Ramos (cell line): ENCODE measurements around the gene DTX4.

Experiments used
- in situ Hi-C: fragments of 300-500 bp; cut with MboI; formaldehyde crosslinking; loops from one replicate; pipeline ENCODE4 v1.14.3; 2022; ENCODE audit warnings: low sequenced_read_pairs; ENCODE audit not compliant: unreplicated experiment

The DTX4 gene

GRCh38 chr11:59172345-59173079 lies 580 bp downstream of the DTX4 start:
- in situ Hi-C loops, result loop anchor here (5.0 kb wide), 1 partner anchor 260 kb away; no protein-coding TSS in a partner anchor

- in situ Hi-C loops, result loop anchor here (5.0 kb wide), 1 partner anchor 259 kb away; no protein-coding TSS in a partner anchor
These were observed 1.4 kb downstream of the DTX4 start for GRCh38 chr11:59173080-59173963.

DNA sequence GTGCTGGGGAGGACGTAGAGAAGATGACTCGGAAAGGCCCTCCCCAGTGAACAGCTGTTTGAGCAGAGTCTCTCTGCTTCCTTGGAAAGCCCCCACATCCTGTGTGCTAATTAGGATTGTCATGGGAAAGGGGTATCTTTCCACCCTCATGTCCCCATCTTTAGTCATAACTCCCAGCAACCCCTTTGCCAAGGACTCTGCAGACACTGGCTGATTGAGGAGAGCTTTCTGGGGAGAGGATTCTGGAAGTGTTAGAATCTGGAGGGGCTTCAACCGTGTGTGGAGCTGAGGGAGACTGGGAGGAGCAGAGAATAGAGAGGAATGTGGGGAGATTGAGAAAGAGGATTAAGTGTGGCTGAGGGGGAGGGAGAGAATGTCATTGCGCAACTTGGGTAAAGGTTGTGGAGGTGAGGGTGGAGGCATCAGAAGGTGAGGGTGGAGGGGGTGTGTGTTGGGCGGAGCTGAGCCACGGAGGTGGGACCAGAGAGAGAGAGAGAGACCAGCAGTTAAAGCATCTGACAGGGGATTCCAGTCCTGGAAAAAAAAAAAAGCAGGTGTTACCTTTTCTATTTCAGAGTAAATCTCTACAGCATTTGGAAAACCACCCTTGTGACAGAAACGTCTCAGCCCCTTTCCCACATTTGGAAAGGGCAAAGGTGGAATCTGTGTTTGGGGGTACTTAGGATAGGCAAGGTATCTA lies 2.2 kb downstream of the DTX4 start:
- in situ Hi-C loops, result loop anchor here (5.0 kb wide), 1 partner anchor 258 kb away; no protein-coding TSS in a partner anchor

DNA sequence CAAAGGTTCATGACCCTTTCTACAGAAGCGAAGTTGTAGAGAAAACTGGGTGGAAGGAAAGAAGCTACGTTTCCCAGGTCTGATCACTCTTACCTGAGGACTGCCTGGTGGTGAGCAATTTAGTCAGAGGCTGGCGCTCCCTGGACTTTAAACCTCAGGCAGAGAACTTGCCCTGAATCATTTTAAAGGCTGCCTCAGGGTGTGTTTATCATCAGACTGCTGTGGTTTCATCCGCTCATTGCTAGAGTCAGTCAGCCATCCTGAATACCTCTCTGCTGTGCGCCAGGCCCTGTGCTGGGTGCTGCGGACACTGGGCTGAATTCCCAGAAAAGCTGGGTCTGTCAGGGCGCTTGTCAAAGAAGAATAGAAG lies 2.7 kb downstream of the DTX4 start:
- in situ Hi-C loops, result loop anchor here (5.0 kb wide), 1 partner anchor 258 kb away; no protein-coding TSS in a partner anchor

DNA sequence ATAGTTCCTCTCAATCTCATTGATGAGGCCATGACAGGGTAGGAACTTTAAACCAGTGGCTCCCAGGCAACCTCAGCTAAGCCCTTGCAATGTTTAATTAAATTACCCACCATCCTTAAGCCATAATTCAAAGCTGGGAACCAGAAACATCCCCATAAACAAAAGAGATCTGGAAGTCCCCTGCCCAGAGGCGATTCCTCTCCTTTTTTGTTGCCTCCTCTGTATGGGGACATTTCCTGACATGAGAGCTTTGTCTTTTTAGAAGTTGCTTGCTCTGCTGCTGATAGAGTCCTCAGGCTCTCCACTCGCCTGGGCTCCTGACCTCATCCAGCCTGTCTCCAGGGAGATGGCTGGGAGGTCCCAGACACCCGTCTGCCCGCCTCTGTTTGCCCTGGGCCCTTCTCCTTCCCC lies 3.2 kb downstream of the DTX4 start:
- in situ Hi-C loops, result no loop called here

- in situ Hi-C loops, result no loop called here
These were observed 4.4 kb downstream of the DTX4 start for GRCh38 chr11:59176330-59176729.

GRCh38 chr11:59178402-59178801 lies 6.5 kb downstream of the DTX4 start:
- in situ Hi-C loops, result no loop called here

GRCh38 chr11:59179121-59179520 lies 7.2 kb downstream of the DTX4 start:
- in situ Hi-C loops, result no loop called here

DNA sequence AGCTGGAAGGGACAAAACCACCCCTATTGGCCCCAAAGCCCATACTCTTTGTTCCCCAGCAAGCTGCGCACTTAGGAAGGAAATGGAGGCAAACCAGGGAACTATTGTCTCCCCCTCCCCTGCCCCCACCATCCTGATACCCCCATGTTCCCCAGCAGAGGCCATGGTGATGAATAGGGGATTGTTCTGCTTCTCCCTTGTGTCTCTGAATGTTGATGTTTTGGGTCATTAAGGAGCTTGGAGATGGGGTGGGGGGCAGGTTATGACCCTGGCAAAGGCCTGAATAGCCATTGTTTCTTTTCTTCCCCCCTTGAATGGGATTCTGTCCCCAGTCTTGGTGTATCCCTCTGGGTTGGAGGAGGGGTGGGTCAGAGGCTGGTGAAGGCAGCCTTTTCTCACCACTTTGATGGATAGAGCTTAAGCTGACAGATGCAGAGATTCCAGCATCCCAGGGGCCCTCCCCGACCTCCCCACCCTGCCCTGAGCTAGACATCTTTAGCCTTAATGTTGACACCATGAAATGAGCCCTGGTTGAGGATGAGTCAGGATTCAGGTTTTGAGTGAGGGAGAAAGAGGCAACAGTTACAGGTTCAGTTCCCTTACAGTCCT lies 8.3 kb downstream of the DTX4 start:
- in situ Hi-C loops, result no loop called here

- in situ Hi-C loops, result no loop called here
These were observed 9.0 kb downstream of the DTX4 start for GRCh38 chr11:59180907-59181306.

DNA sequence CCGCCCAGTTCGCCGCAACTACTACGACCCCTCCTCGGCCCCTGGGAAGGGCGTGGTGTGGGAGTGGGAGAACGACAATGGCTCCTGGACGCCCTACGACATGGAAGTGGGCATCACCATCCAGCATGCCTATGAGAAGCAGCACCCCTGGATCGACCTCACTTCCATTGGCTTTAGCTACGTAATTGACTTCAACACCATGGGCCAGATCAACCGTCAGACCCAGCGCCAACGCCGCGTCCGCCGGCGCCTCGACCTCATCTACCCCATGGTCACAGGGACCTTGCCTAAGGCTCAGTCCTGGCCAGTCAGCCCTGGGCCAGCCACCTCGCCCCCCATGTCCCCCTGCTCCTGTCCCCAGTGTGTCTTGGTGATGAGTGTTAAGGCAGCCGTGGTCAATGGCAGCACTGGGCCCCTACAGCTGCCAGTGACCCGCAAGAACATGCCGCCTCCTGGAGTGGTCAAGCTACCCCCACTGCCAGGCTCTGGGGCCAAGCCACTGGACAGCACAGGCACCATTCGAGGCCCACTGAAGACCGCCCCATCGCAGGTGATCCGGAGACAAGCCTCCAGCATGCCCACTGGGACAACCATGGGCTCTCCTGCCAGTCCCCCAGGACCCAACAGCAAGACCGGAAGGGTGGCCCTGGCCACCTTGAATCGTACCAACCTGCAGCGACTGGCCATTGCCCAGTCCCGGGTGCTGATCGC lies 10.0 kb downstream of the DTX4 start:
- in situ Hi-C loops, result no loop called here

DNA sequence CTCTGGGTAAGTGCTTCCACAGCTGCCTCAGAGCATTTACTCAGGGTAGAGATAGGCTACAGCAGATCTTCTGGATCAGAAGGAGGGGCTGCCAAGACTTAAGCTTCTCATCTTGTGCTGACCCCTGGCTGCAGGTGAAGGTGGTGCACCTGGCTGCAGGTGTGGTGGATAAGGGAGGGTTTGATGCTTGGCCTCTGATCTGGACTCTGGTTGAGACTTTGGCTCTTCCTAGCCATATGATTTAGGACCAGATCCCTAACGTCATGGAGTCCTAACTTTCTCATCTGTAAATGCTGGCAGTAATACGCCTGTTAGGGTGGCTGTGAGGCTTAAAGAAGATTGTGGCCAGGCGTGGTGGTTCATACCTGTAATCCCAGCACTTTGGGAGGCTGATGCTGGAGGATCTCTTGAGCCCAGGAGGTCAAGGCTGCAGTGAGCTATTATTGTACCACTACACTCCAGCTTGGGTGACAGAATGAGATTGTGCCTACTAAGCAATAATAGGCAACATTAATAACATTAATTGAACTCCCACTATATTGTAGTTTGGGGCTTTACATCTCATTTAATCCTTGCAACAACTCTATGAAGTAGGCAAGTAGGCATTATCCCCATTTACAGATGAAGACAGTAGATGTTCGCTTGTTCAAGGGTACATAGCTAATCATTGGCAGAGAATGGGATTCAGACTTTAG lies 10.7 kb downstream of the DTX4 start:
- in situ Hi-C loops, result no loop called here

DNA sequence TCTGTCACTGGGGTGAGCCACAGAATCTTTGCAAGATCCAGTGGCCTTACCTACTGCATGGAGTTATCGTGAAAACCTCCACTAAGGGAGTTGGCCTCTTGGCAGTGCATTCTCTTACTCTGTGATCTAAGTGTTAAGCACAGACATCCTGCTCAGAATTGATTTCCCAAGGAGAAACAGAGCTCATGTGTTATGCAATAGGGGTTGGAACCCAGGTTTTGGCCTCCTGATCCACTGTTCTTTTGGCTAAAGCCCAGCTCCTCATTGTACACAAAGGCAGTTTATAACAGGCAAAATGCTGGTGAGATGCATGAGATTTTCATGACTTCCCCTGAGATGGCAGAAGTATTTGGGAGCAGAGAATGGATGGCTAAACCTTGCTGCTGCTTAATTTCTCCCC lies 11.8 kb downstream of the DTX4 start:
- in situ Hi-C loops, result no loop called here

- in situ Hi-C loops, result no loop called here
These were observed 12.9 kb downstream of the DTX4 start for GRCh38 chr11:59184691-59185339.

DNA sequence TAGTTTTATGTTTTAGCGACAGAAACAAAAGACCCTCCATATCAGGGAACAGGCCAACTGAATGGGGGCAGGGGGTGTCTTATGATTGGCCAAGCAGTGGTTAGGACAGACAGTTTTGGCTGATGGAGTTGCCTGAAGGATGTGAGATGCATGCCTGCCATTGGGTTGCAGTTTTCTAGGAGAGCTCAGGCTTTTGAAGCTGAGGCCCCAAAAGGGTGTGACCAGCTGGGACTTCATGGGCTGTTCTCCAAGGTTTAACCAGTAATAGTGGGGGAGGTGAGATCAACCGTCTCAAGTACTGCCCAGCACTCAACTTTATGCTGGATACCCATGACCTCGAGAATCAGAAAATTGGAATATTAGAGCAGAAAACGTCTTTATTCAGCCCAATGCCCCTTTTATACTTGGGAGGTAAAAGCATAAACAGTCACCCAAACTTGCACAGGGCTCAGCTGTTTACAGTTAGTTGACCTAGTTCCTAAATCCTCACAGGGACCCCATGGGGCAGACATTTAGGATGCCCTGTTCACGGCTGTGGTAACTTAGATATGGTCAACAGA lies 13.5 kb downstream of the DTX4 start:
- in situ Hi-C loops, result no loop called here

- in situ Hi-C loops, result no loop called here
These were observed 14.2 kb downstream of the DTX4 start for GRCh38 chr11:59186130-59186594.

- in situ Hi-C loops, result no loop called here
These were observed 15.1 kb downstream of the DTX4 start for GRCh38 chr11:59187035-59187434.

DNA sequence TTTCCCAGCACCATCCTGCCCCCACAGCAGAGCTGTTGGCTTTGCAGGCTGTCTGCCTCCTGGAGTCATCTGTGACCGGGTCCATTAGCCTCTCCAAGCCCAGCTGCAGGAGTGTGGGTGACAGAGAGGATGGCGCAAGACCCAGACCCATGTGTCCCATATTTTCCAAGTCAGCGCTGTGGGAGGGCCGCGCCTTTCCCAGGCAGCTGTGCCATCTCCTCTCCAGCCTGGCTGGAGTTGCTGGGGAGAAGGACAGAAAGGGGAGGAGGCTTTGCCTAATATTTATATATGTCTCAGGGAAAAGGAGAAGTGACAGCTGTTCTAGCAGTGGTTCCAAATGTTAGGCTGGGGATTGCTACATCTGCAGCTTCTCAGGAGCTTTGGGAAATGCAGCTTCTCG lies 15.7 kb downstream of the DTX4 start:
- in situ Hi-C loops, result no loop called here
